T-helper 1 cell treated with Interleukin-12 subunit alpha and Interleukin-12 subunit beta and Interleukin-4 antibody, amounts not matched to agents 30 ng/mL and 1 ng/mL, for 36 hours (primary cell): Measurements from ENCODE around the gene TRMT61A. TPM values are rescaled to one million over a fixed set of nuclear protein-coding genes. Genes with fewer than 3 reads are reported as not detected.

Experiments
- intact Hi-C: fragments of 100-400 bp; cut with micrococcal nuclease; formaldehyde crosslinking; loops from one replicate; pipeline ENCODE4 v1.15.1; 2024
- total RNA-seq: library from RNA; stranded (reverse); gene quantifications from 2 replicates; pipeline ENCODE4 v1.2.3, GENCODE V29; 2022

Gene TRMT61A
- total RNA-seq, 1 donor from 2014 or later = 11.0 TPM

- intact Hi-C loops = loop anchor here (5.0 kb wide), 2 partner anchors 167 to 1612 kb away; no protein-coding TSS in a partner anchor
Observed at GRCh38 chr14:103559766-103560165, 30.8 kb downstream of the TRMT61A start.

GRCh38 chr14:103560691-103561090, 31.7 kb downstream of the TRMT61A start:
- intact Hi-C loops = loop anchor here (1.0 to 5.0 kb wide), 3 partner anchors 12 to 1613 kb away; no protein-coding TSS in a partner anchor

- intact Hi-C loops = loop anchor here (1.0 to 5.0 kb wide), 8 partner anchors 11 to 1614 kb away; partner anchors contain the start of genes EIF5, KLC1, TRMT61A and XRCC3
Observed at GRCh38 chr14:103561381-103562178, 32.6 kb downstream of the TRMT61A start.

GRCh38 chr14:103562179-103562428, 33.1 kb downstream of the TRMT61A start:
- intact Hi-C loops = loop anchor here (1.0 to 5.0 kb wide), 7 partner anchors 33 to 1615 kb away; partner anchors contain the start of genes EIF5, KLC1, TRMT61A and XRCC3

DNA sequence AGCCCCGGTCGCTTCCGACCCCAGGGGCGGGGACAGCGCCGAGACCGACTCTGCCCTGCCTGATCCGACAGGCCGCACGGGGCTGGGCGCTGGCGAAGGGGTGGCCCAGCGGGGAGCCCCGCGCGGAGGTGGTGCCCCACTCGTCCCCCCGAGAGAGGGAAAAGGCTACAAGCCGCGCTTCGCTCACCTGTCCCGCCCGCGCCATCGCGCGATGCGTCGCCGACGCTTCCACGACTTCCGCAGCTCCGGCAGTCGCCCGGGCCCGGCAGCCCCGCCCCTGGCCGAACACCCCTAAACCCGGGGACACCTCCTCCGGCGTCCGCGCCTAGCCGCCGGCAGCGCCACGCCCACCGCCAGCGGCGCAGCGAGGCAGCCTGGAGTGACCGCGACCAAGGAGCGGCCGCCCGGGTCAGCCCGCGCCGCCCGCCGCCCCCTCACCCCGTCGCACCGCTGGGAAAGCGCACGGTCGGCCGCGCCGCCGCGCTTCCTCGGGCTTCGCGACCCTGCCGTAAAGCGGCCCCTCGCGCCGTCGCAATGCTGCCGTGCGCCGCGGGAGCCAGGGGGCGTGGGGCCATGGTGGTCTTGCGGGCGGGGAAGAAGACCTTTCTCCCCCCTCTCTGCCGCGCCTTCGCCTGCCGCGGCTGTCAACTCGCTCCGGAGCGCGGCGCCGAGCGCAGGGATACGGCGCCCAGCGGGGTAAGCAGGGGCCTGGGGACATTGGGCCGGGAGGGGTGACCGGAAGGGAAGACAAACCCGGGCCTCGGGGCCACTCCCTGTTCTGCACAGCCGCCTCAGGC, 33.6 kb downstream of the TRMT61A start, which contains the start of the genes BAG5 and COA8:
Gene BAG5 (minus strand): TSS at position 229 of the 797 bp plus-strand sequence. CDS start 1,493 bp downstream, outside the sequence.
Gene COA8 (plus strand): TSS at position 532 of the 797 bp plus-strand sequence. CDS start 42 bp downstream, at position 574.
- intact Hi-C loops = loop anchor here (1.0 to 5.0 kb wide), 7 partner anchors 33 to 1615 kb away; partner anchors contain the start of genes EIF5, KLC1, TRMT61A and XRCC3

DNA sequence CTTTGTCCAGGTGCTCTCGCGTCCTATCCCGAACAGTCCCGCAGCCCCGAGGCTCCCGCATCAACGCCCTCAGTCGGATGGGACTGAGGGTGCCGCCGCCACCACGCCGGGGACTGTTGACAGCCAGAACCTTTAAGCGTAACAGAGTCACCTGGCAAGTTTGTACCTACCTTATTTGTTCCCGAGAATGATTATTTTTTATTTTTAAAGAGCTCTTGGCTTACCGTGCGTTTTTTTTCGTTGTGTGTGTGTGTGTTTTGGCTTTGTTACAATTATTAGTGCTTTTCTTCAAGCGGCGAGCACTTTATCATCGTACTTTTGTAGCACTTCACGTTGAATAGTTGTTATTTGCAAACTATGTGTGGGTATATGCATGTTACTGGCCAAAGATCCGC, 34.2 kb downstream of the TRMT61A start:
- intact Hi-C loops = loop anchor here (2.0 to 5.0 kb wide), 4 partner anchors 66 to 1616 kb away; partner anchors contain the start of genes EIF5 and KLC1

DNA sequence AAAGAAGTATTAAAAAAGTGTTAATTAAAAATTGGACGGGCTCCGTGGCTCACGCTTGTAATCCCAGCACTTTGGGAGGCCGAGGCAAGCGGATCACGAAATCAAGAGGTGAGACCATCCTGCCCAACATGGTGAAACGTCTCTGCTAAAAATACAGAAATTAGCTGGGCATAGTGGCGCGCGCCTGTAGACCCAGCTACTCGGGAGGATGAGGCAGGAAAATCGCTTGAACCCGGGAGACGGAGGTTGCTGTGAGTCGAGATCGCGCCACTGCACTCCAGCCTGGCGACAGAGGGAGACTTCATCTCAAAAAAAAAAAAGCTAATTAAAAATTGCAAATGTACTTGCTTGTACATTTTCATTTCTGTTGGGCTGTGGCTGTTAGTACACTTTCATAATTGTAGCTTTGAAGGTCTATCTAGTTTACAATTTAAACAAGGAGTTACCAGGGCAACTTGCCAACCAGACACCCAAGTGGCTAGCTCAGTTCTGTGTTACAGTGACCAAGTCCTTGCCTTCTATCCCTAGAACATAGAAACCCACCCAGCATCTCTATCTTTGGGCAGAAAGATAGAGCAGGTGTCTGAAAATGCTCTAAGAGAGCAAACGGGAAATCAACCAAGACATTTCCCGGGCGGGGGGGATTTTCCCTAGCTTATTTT, 35.0 kb downstream of the TRMT61A start:
- intact Hi-C loops = loop anchor here (2.0 to 5.0 kb wide), 4 partner anchors 65 to 1617 kb away; partner anchors contain the start of genes EIF5 and KLC1

DNA sequence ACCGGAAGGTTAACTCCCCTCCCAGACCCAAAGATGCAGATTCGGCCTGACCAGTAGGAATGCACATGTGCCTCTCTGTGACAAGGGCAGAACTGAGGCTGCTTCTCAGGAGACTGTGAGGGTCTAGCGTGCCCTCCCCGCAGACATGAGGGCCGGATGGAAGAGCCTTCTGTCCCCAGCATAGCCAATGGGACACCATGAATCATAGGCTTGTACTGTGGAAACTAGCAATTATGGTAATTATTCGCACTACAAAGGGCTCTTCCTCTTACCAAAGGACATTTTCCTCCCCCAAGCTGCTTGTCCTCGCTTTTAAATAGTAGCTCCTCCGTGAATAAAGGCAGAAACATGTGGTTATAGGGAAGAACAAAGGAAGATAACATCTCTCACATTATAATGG, 40.0 kb downstream of the TRMT61A start:
- intact Hi-C loops = no loop called here

- intact Hi-C loops = no loop called here
Observed at GRCh38 chr14:103569408-103569807, 40.4 kb downstream of the TRMT61A start.

DNA sequence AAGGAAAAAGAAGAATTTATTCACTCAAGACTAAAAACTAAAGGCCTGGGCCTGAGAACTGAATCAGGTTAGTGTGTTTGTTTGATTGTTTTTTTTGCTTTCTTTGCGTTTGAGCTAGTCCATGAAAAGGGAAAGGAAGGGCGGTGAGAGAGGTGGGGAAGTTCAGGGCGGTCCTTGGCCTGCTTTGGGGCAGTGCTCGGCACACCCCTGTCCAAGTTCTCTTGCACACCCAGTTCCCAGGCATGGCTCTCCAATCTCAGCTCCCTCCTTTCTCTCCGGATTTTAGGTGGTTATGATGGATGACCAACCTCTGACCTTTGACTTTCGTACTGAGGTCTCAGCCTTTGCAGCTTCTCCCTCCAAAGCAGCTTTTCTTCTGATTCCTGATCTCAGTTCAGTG, 45.1 kb downstream of the TRMT61A start:
- intact Hi-C loops = no loop called here

DNA sequence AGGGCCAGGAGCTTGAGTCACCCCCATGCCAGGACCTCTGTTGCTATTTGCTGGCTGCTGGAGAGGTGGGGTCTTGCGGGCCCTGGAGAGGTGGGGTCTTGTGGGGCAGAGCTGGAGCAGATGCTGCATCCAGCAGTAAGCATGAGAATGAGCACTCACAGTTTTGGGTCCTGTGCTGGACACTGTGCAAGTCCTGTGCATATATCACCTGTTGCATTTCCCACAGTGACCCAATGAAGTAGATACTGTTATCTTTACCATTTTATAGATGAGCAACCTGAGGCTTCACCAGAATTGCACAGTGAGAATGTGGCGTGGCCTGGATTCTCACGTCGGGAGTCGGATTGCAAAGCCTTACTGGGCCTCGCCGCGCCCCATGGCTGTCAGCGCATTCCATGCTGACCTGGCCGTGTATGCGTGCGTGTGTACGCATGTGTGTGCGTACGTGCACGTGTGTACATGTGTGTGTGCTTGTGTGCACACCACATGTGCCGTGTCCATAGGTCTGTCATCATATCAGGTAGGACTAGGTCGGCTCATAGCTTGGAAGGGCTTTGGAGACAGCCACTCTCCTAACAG, 45.8 kb downstream of the TRMT61A start:
- intact Hi-C loops = no loop called here

- intact Hi-C loops = no loop called here
Observed at GRCh38 chr14:103576371-103577024, 47.5 kb downstream of the TRMT61A start.

- intact Hi-C loops = no loop called here
Observed at GRCh38 chr14:103578401-103579075, 49.5 kb downstream of the TRMT61A start.

DNA sequence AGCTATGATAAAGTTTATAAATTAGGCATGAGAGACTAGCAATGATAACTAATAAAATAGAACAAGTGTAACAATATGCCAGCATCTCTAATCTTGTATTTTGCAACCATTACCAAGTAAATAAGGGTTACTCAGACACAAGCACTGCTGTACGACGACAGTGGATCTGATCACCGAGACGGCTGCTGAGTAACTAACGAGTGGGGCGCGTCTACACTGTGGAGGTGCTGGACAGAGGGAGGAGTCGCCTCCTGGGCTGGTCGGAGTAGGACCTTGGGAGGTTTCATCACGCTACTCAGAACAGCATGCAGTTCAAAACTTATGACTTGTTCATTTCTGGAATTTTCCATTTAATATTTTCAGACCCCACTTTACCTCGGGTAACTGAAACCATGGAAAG, 52.2 kb downstream of the TRMT61A start:
- intact Hi-C loops = no loop called here

GRCh38 chr14:103581954-103582703, 53.1 kb downstream of the TRMT61A start:
- intact Hi-C loops = no loop called here

- intact Hi-C loops = no loop called here
Observed at GRCh38 chr14:103584326-103584915, 55.4 kb downstream of the TRMT61A start.
